Activated naive CD8-positive, alpha-beta T cell (primary cell): ENCODE measurements around the gene HEXIM1.

Experiments used
- H3K27ac Mint-ChIP-seq: one replicate; pipeline ENCODE4 v1.8.0; 2021; ENCODE audit warnings: mixed read lengths
- H3K27me3 Mint-ChIP-seq: one replicate; pipeline ENCODE4 v1.8.0; 2021; ENCODE audit warnings: mixed read lengths
- H3K36me3 Mint-ChIP-seq: one replicate; pipeline ENCODE4 v1.8.0; 2021; ENCODE audit warnings: mixed read lengths
- H3K4me1 Mint-ChIP-seq: one replicate; pipeline ENCODE4 v1.8.0; 2021; ENCODE audit warnings: low read depth, mixed read lengths
- H3K4me3 Mint-ChIP-seq: one replicate; pipeline ENCODE4 v1.8.0; 2021; ENCODE audit warnings: mild to moderate bottlenecking, mixed read lengths
- H3K9me3 Mint-ChIP-seq: one replicate; pipeline ENCODE4 v1.8.0; 2021; ENCODE audit warnings: low read depth, mixed read lengths

HEXIM1 gene

GRCh38 chr17:45108595-45109521 is 39.4 kb upstream of the HEXIM1 start:
- Mint-ChIP-seq H3K27ac (no peak overlapping the region), H3K36me3 (no peaks in the 10 kb centered on the region), H3K4me1 (no peaks in the 10 kb centered on the region), H3K9me3 (no peaks in the 10 kb centered on the region), H3K4me3 (no peak overlapping the region), H3K27me3 (no peaks in the 10 kb centered on the region)

DNA sequence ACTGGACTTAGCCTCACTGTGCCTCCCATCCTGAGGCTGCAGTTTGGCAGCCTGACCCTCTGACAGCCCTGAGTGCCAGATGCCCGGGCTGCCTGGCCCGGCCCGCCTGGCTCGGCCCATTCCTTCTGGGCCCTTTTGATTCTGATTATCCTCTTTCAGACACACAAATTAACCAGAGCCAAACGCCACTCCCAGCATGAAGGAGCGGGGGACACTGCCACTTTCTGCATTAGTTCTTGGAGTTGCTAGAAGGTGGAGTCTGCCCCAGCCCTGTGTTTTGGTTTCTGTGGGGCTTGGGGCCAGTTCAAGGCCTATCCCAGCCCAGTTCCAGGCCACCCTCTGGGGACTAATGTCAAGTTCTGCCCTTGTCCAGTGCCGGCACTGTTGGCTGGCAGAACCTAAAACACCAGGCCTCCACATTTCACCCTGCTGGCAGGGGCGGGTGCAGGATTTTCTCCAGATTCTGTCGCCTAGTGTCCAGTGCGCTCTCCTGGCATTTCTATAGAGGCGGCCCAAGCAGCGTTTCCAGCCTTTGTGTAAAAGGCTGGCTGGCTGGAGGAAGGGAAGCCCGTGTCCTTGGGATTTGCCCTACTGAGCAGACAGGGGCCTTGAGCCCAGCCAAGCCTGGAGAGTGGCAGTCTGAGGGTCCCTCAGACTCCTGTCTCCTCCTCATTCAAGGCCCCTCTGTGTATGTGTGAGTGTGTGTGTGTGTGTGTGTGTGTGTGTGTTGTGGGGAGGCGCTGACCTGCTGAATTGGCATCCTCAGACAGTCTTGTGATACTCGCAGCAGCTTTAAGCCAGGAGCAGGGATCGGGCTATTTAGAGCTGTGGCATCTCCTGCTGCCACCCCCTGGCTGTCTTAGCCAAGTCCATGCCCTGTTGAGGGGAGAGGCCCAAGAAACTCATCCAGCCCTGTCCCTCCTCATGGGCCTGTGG is 37.3 kb upstream of the HEXIM1 start:
- Mint-ChIP-seq H3K27me3 (no peaks in the 10 kb centered on the region), H3K9me3 (no peaks in the 10 kb centered on the region), H3K36me3 (no peaks in the 10 kb centered on the region), H3K4me3 (no peak overlapping the region), H3K4me1 (no peaks in the 10 kb centered on the region), H3K27ac (no peak overlapping the region)

- no peak overlapping the region for H3K4me3 Mint-ChIP-seq
- no peaks in the 10 kb centered on the region for H3K27me3 Mint-ChIP-seq
- no peaks in the 10 kb centered on the region for H3K4me1 Mint-ChIP-seq
- no peak overlapping the region for H3K27ac Mint-ChIP-seq
- H3K9me3 Mint-ChIP-seq: no peaks in the 10 kb centered on the region
- no peaks in the 10 kb centered on the region for H3K36me3 Mint-ChIP-seq
Measured at GRCh38 chr17:45111850-45112249, 36.4 kb upstream of the HEXIM1 start.

DNA sequence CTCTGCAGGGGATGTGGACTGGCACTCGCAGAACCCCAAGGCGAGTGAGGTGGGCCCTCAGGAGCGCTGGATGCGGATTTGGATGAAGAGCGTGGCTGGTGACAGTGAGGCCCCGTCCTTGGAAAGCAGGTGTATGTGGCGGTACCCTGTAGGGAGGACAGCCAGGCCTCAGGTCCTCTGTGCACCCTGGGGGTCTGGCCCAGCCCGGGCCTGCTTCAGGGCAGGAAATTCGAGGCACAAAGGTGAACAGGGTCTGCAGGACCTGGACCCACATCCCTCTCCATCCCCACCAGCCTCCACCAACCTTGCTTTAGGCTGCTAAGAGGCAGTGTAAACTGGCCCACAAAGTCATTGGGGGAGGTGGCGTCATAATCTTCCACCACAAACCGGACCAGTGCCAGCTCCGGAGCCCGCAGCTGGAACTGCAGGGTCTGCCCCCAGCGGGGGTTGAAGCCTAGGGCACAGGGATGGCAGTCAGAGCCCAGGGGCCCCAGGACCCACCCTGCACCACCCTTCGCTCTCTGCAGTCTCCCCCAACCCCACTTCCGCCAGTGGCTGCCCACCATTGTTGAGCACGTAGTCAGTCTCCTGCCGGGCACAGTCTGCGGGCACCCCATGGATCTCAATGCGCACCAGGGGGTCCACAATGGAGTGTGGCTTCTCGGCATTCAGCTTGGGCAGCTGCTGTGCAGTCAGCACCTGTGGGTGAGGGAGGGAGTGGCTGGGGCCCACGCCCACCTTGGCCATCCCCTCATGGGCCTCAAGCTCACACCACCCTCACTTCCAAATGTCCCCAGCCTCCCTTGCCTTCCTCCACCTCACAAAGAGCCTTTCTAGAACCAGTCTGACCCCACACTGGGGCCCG is 35.5 kb upstream of the HEXIM1 start:
- Mint-ChIP-seq H3K27me3 (no peaks in the 10 kb centered on the region), H3K4me3 (no peak overlapping the region), H3K4me1 (no peaks in the 10 kb centered on the region), H3K36me3 (no peaks in the 10 kb centered on the region), H3K27ac (no peak overlapping the region), H3K9me3 (no peaks in the 10 kb centered on the region)

GRCh38 chr17:45113424-45113754 is 34.9 kb upstream of the HEXIM1 start:
- Mint-ChIP-seq H3K27me3 (no peaks in the 10 kb centered on the region), H3K4me3 (no peak overlapping the region), H3K4me1 (no peaks in the 10 kb centered on the region), H3K27ac (no peak overlapping the region), H3K9me3 (no peaks in the 10 kb centered on the region), H3K36me3 (no peaks in the 10 kb centered on the region)

- H3K4me3 Mint-ChIP-seq: no peak overlapping the region
- H3K9me3 Mint-ChIP-seq: no peaks in the 10 kb centered on the region
- H3K4me1 Mint-ChIP-seq: no peaks in the 10 kb centered on the region
- no peak overlapping the region for H3K27ac Mint-ChIP-seq
- no peaks in the 10 kb centered on the region for H3K27me3 Mint-ChIP-seq
- H3K36me3 Mint-ChIP-seq: no peaks in the 10 kb centered on the region
Measured at GRCh38 chr17:45114117-45114932, 34.0 kb upstream of the HEXIM1 start.

GRCh38 chr17:45115015-45115625 is 33.2 kb upstream of the HEXIM1 start:
- Mint-ChIP-seq H3K27ac (no peak overlapping the region), H3K36me3 (no peaks in the 10 kb centered on the region), H3K9me3 (no peaks in the 10 kb centered on the region), H3K4me3 (no peak overlapping the region), H3K4me1 (no peaks in the 10 kb centered on the region), H3K27me3 (no peaks in the 10 kb centered on the region)

GRCh38 chr17:45115871-45116270 is 32.4 kb upstream of the HEXIM1 start:
- H3K4me3 Mint-ChIP-seq: no peak overlapping the region
- H3K36me3 Mint-ChIP-seq: no peaks in the 10 kb centered on the region
- H3K4me1 Mint-ChIP-seq: no peaks in the 10 kb centered on the region
- no peaks in the 10 kb centered on the region for H3K27me3 Mint-ChIP-seq
- H3K27ac Mint-ChIP-seq: no peak overlapping the region
- no peaks in the 10 kb centered on the region for H3K9me3 Mint-ChIP-seq

GRCh38 chr17:45116434-45117016 is 31.8 kb upstream of the HEXIM1 start:
- Mint-ChIP-seq H3K4me3 (no peak overlapping the region), H3K4me1 (peaks cover 2% of the 10 kb centered on the region), H3K27ac (no peak overlapping the region), H3K27me3 (no peaks in the 10 kb centered on the region), H3K9me3 (no peaks in the 10 kb centered on the region), H3K36me3 (no peaks in the 10 kb centered on the region)

- Mint-ChIP-seq H3K27ac (no peak overlapping the region), H3K36me3 (no peaks in the 10 kb centered on the region), H3K4me1 (peaks cover 2% of the 10 kb centered on the region), H3K9me3 (no peaks in the 10 kb centered on the region), H3K27me3 (no peaks in the 10 kb centered on the region), H3K4me3 (no peak overlapping the region)
Measured at GRCh38 chr17:45117334-45117733, 30.9 kb upstream of the HEXIM1 start.

DNA sequence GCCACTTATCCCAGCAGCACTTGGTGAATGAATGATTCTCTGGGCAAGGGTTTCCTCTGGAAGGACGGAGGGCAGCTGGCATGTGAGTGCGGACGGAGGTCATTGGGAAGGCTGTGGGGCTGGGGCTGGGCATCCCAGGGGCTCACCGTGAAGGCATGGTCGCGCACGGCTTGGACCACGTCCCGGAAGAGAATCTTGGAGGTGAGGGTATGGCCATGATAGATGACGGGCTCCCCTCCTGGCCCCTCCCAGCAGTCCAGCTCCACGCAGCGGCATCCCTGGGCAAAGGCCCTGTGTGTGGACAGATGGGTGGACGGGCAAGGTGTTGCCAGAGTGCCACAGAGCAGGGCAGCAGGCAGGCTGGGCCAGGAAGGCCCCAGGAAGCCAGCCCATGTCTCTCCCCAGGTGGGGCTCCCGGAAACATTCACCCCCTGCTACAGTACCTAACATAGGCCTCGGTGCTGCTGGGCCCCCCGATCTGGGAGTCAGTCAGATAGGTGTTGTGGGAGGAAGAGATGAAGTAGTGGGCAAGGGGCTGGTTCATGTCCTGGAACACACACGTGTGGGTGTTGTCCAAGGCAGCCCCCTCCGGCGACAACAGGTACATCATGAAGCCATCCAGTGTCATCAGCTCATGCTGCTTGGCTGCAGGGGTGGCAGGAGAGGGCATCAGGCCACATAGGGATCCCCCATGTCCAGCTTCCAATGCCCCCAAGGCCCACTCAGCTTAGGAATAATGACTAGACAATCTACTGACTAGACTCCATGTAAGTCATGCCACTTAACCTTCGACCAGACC is 30.2 kb upstream of the HEXIM1 start:
- no peaks in the 10 kb centered on the region for H3K9me3 Mint-ChIP-seq
- H3K4me3 Mint-ChIP-seq: no peak overlapping the region
- H3K27ac Mint-ChIP-seq: no peak overlapping the region
- peaks cover 2% of the 10 kb centered on the region for H3K4me1 Mint-ChIP-seq
- H3K36me3 Mint-ChIP-seq: no peaks in the 10 kb centered on the region
- H3K27me3 Mint-ChIP-seq: no peaks in the 10 kb centered on the region

- Mint-ChIP-seq H3K4me3 (no peak overlapping the region), H3K9me3 (no peaks in the 10 kb centered on the region), H3K36me3 (no peaks in the 10 kb centered on the region), H3K27ac (no peak overlapping the region), H3K27me3 (no peaks in the 10 kb centered on the region), H3K4me1 (peaks cover 2% of the 10 kb centered on the region)
Measured at GRCh38 chr17:45118691-45119090, 29.6 kb upstream of the HEXIM1 start.

DNA sequence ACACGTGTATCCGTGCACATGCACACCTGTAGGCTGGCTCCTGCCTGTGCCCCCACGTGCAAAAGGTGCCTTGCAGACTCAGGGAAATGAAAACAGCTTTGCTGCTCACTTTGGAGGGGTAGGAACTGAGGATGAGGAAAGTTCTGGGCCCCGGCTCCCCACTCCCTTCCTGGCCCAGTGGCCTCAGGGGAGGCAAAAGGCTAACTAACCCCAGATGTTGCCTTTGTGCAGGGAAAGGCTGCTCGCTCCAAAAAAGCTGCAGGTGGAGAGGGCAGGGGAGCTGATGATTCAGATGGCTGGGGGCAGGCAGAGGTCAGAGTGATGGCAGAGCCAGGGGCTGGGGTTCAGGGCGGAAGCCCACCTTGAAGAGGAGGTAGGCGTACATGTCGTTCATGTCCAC is 28.3 kb upstream of the HEXIM1 start:
- no peak overlapping the region for H3K4me3 Mint-ChIP-seq

More for the DNA sequence above, 28.3 kb upstream of the HEXIM1 start:
- peaks cover 2% of the 10 kb centered on the region for H3K4me1 Mint-ChIP-seq
- no peak overlapping the region for H3K27ac Mint-ChIP-seq
- H3K27me3 Mint-ChIP-seq: no peaks in the 10 kb centered on the region
- H3K9me3 Mint-ChIP-seq: no peaks in the 10 kb centered on the region
- no peaks in the 10 kb centered on the region for H3K36me3 Mint-ChIP-seq
